Glomerular visceral epithelial cell (primary cell): Measurements from ENCODE around the gene LINC01488.

ENCODE experiments used
- DNase-seq: peaks from one replicate; pipeline ENCODE4 v3.0.0-alpha.2; 2016; ENCODE audit errors: extremely low spot score

The LINC01488 gene

GRCh38 chr11:69509846-69510390, 28.5 kb downstream of the LINC01488 start:
- DNase-seq: no peak

- peak; percentile 16 for DNase-seq
Measured at GRCh38 chr11:69510471-69511357, 29.3 kb downstream of the LINC01488 start.

- no peak for DNase-seq
Measured at GRCh38 chr11:69511358-69512055, 30.0 kb downstream of the LINC01488 start.

- DNase-seq: no peak
Measured at GRCh38 chr11:69512136-69512535, 30.7 kb downstream of the LINC01488 start.

GRCh38 chr11:69512790-69513189, 31.3 kb downstream of the LINC01488 start:
- no peak for DNase-seq

GRCh38 chr11:69513196-69513595, 31.7 kb downstream of the LINC01488 start:
- no peak for DNase-seq

- no peak for DNase-seq
Measured at GRCh38 chr11:69513663-69514224, 32.3 kb downstream of the LINC01488 start.

- no peak for DNase-seq
Measured at GRCh38 chr11:69514771-69515170, 33.3 kb downstream of the LINC01488 start.

GRCh38 chr11:69515271-69516245, 34.1 kb downstream of the LINC01488 start:
- no peak for DNase-seq

GRCh38 chr11:69516526-69516925, 35.1 kb downstream of the LINC01488 start:
- DNase-seq: no peak

GRCh38 chr11:69518081-69518950, 36.9 kb downstream of the LINC01488 start:
- DNase-seq: no peak

GRCh38 chr11:69520186-69520916, 38.9 kb downstream of the LINC01488 start:
- no peak for DNase-seq

GRCh38 chr11:69521457-69521856, 40.0 kb downstream of the LINC01488 start:
- no peak for DNase-seq

- DNase-seq: no peak
Measured at GRCh38 chr11:69523453-69523852, 42.0 kb downstream of the LINC01488 start.

GRCh38 chr11:69524291-69524882, 42.9 kb downstream of the LINC01488 start:
- peak; percentile 29 for DNase-seq

- no peak for DNase-seq
Measured at GRCh38 chr11:69524991-69525411, 43.5 kb downstream of the LINC01488 start.

GRCh38 chr11:69525516-69526452, 44.3 kb downstream of the LINC01488 start:
- no peak for DNase-seq

- no peak for DNase-seq
Measured at GRCh38 chr11:69526453-69526810, 45.0 kb downstream of the LINC01488 start.
